Breast epithelium (tissue), 3 donors: ENCODE measurements around the gene IRF1.

Experiments used
- CTCF ChIP-seq, 3 donors: fragments of 450-650 bp; IDR thresholded peaks; one replicate each; pipeline ENCODE4 v1.5.1; 2016 to 2017; ENCODE audit warnings: antibody characterized with exemption in 3 of 3, mild to moderate bottlenecking in 3 of 3, moderate library complexity in 3 of 3
- POLR2A ChIP-seq: fragments of 450-650 bp; IDR thresholded peaks from one replicate; pipeline ENCODE4 v1.6.1; 2016; ENCODE audit warnings: antibody characterized with exemption, mild to moderate bottlenecking, moderate library complexity
- POLR2AphosphoS5 ChIP-seq, 3 donors: sonication (generic); formaldehyde crosslinking; IDR thresholded peaks; one replicate each; pipeline ENCODE4 v1.6.1; 2017; ENCODE audit warnings: antibody characterized with exemption in 3 of 3

DNA sequence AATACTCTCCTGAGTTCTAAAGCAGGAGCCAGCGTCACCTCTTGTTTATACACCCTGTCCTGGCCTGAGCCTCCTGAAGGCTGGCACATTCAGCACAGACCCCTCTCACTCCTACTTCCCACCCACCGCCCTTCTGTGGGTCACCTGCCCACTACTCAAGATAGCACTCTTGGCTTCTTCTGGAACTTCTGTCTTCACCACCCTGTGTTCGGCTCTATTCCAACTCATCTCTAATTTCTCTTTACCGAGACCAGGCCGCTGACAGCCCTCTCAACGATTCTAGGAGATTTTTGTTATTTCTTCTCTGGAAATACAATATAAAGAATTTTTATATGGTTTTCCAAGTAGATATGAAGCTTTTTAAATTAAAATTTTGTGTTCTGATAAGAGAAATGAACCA, 57.4 kb downstream of the IRF1 start:
- TF ChIP-seq CTCF (IDR thresholded peaks at IDR 0.05) (no peak), POLR2A (no peak), POLR2AphosphoS5 (IDR thresholded peaks at IDR 0.05) (no peak)
